ENCODE results near the gene LRRC18. TPM values are rescaled to one million over a fixed set of nuclear protein-coding genes. Genes with fewer than 3 reads are reported as not detected.

Gene LRRC18
- total RNA-seq, 1 experiment from 2014 or later = not detected

DNA sequence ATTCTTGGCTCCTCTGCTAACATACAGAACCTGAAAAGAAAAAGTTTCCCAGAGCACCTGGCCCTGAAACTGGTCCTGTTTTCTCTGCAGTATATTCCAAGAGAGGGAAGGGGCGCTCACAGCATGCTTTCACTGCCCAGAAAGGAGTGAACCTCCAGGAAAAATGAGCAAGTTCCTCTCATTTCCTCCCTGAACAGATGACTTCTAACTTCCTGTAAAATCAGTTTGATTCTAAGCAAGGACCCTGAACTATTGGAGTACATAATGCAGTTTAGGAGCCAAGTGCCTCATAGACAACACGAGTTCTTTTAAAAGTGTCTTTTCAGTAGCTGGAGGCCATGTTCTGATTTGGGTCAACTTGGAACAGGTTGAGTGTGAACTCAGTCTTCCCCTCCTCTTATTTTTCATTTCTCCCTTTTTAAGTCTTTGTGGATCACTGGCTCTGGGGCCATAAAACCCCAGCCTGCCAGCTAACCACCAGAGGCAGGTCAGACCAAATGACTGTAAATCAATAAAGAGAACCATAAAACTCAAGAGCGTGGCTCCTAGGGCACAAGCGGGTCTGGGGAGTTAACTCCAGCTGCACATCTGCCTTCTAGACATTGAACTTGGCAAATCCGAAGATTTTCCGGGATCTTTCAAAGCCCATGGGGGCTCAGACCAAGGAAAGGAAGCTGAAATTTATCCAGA lies 5.9 kb upstream of the LRRC18 start:
- no peak overlapping the region for H2AK5ac ChIP-seq (ENCODE audit: insufficient read length, low read length)
- Mint-ChIP-seq H3K4me3 (no peak overlapping the region), H3K36me3 (ENCODE audit: insufficient read depth in 1 of 3, low read depth in 3 of 3) (no peaks in the 10 kb centered on the region), H3K4me1 (peaks cover 3 to 8% of the 10 kb centered on the region in 2 experiments; a peak in 3 of 4 replicates), H3K27me3 (ENCODE audit: low read depth) (peaks cover 2% of the 10 kb centered on the region), H3K27ac (no peak overlapping the region), H3K9me3 (no peaks in the 10 kb centered on the region)
- H2BK5ac ChIP-seq (ENCODE audit: insufficient read length, low read length) = no peak overlapping the region
- WGBS (ENCODE audit: extremely low coverage, insufficient read length, low lambda C conversion rate) = no CpG with 5 or more reads among the region's 6 CpGs
- no peak overlapping the region for H4K5ac ChIP-seq (ENCODE audit: insufficient read length, low read depth, low read length)
- H3K9ac ChIP-seq (ENCODE audit: extremely low read depth, insufficient read length, low read length) = no peak overlapping the region
- no peaks in the 10 kb centered on the region for H3K27me3 ChIP-seq (ENCODE audit: insufficient read depth, low read length)
- DNase-seq = no peak
- no peak overlapping the region for H2BK12ac ChIP-seq (ENCODE audit: insufficient read length, low read depth, low read length)
- no peak overlapping the region for H3K23ac ChIP-seq (ENCODE audit: insufficient read length, low read depth, low read length)
- H3K23me2 ChIP-seq (ENCODE audit: insufficient read length, low read depth, low read length, poor library complexity, severe bottlenecking) = peaks cover 3% of the 10 kb centered on the region
- H3K4me2 ChIP-seq (ENCODE audit: insufficient read depth, insufficient read length, low read length) = no peak overlapping the region
- H4K8ac ChIP-seq (replicated peaks; ENCODE audit: insufficient read length, low read depth, low read length) = no peak overlapping the region
- H3K56ac ChIP-seq (ENCODE audit: insufficient read length, low read depth, low read length) = no peak overlapping the region
- H3K9me3 ChIP-seq (ENCODE audit: control insufficient read depth, low read depth, low read length) = no peaks in the 10 kb centered on the region
- H4K20me1 ChIP-seq (ENCODE audit: control insufficient read depth, insufficient read depth, insufficient read length) = no peaks in the 10 kb centered on the region
- no peak overlapping the region for H3K27ac ChIP-seq (ENCODE audit: insufficient read length, low read depth, low read length)
- H3K18ac ChIP-seq (ENCODE audit: insufficient read length, low read depth, low read length) = no peak overlapping the region
- no peak overlapping the region for H2AFZ ChIP-seq (ENCODE audit: low read length)
- H3K79me2 ChIP-seq (ENCODE audit: insufficient read depth, low read length) = no peaks in the 10 kb centered on the region
- H3T11ph ChIP-seq (ENCODE audit: low read length) = no peak overlapping the region
- no peak overlapping the region for H2BK15ac ChIP-seq (ENCODE audit: low read depth, low read length)
- no peaks in the 10 kb centered on the region for H3K4me1 ChIP-seq (ENCODE audit: insufficient read depth, low read length)
- no peak overlapping the region for H3K14ac ChIP-seq (ENCODE audit: insufficient read depth, low read length)
- H3K79me1 ChIP-seq (ENCODE audit: insufficient read depth, low read depth, low read length, poor library complexity, severe bottlenecking) = no peaks in the 10 kb centered on the region
- TF ChIP-seq, protein P1, sequence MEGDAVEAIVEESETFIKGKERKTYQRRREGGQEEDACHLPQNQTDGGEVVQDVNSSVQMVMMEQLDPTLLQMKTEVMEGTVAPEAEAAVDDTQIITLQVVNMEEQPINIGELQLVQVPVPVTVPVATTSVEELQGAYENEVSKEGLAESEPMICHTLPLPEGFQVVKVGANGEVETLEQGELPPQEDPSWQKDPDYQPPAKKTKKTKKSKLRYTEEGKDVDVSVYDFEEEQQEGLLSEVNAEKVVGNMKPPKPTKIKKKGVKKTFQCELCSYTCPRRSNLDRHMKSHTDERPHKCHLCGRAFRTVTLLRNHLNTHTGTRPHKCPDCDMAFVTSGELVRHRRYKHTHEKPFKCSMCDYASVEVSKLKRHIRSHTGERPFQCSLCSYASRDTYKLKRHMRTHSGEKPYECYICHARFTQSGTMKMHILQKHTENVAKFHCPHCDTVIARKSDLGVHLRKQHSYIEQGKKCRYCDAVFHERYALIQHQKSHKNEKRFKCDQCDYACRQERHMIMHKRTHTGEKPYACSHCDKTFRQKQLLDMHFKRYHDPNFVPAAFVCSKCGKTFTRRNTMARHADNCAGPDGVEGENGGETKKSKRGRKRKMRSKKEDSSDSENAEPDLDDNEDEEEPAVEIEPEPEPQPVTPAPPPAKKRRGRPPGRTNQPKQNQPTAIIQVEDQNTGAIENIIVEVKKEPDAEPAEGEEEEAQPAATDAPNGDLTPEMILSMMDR (conservative IDR thresholded peaks at IDR 0.05) = no peak
- no peak overlapping the region for H4K91ac ChIP-seq (ENCODE audit: insufficient read length, low read depth, low read length)
- no peak overlapping the region for H3K4ac ChIP-seq (ENCODE audit: low read depth, low read length)
- H2BK20ac ChIP-seq (ENCODE audit: low read depth, low read length, poor library complexity, severe bottlenecking) = no peak overlapping the region
- H2BK120ac ChIP-seq (ENCODE audit: low read depth, low read length, poor library complexity, severe bottlenecking) = no peak overlapping the region

Measured in H9 (cell line).